DMS114 treated with DMSO at 0.1 percent for 48 hours (cell line): ENCODE measurements around the gene SPOPL.
"Not testable (repeated sequence)": the region's sequence is repeated elsewhere in the genome, so short reads cannot be mapped to it uniquely, and the experiment has no call there.

Experiments used
- DNase-seq: peaks from one replicate; lab custom pipeline; 2025; ENCODE audit not compliant: unreplicated experiment; lab: John Stamatoyannopoulos, UW

The SPOPL gene

DNA sequence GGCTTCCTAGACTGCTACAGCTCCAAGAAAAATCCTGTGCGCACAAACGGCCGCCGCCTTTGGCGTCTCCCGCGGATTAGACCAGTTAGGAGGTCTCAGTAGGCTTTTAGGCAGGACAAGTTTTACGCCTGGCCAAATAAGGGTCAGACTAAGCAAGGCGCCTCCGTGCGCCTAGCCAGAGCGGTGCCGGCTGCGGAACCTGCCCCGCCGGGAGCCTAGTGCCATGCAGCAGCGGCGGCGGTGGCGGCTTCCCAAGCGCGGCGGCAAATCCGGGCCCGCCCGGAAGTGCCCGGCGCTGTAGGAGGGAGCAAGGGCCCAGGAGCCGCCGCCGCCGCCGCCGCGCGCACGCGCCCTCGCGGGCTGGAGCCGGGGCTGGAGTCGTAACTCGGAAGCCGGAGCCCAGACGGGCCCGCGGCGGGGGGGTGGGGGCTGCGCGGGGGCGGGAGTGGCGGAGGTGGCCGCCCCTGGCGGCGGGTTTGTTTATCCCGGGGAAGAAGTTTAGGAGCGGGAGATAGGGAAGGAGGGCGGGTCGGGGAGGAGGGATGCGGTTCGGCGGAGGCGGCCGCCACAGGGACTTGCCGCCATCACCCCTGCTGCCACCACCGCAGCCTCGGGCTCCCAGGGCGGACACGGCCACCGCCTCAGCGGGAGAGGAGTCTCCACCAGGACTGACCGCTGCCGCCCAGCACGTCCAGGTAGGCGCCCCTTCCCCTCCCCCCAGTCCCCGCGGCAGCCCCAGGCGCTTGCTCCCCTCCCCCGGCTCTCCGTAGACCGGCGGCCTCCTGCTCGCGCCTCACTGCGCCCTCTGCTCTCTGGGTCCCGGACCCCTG, at the start of gene SPOPL:
Gene SPOPL (plus strand): TSS at position 346 of the 830 bp plus-strand sequence. CDS start 48,447 bp downstream, outside the sequence.
- DNase-seq: peak; percentile 49

GRCh38 chr2:138452324-138452723, 49.2 kb upstream of the SPOPL start:
- DNase-seq: no peak

- DNase-seq: no peak
Measured at GRCh38 chr2:138453815-138454214, 47.8 kb upstream of the SPOPL start.

DNA sequence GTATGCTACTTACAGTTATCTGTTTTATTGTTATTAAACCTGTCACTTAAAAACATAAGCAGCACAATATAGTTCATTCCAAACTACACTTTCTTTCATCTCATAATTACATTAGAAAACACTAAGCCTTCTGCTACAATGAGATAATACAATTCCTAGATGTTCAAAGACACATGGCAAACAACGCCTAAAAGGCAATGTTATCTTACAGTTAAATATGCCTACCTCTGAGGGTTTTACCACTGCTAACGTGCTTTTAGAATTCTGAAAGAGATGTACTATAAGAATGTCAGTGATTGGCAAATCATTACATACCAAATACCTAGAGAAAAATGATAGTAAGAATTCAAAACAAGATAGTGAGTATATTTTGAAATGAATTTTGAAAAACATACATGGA, 46.8 kb upstream of the SPOPL start:
- no peak for DNase-seq

GRCh38 chr2:138455275-138455674, 46.3 kb upstream of the SPOPL start:
- DNase-seq: no peak

DNA sequence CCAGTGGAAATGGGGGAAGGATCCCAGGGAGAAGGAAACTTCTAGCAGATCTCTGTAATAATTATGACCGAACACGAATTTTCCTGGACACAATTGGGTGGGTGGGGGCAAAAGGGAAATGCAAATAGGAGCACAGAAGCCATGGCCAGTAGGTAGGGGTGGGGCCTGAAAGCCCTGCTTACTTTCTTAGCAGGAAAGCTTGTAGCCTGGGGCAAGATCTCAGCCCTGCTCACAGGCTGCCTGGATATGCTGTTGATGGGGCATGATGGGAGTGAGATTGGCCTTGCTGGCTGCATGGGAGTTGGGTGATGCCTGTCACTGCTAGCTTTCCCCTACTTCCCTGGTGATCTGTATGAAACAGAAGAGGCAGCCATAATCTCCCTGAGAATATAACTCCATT, 45.9 kb upstream of the SPOPL start:
- DNase-seq: no peak

DNA sequence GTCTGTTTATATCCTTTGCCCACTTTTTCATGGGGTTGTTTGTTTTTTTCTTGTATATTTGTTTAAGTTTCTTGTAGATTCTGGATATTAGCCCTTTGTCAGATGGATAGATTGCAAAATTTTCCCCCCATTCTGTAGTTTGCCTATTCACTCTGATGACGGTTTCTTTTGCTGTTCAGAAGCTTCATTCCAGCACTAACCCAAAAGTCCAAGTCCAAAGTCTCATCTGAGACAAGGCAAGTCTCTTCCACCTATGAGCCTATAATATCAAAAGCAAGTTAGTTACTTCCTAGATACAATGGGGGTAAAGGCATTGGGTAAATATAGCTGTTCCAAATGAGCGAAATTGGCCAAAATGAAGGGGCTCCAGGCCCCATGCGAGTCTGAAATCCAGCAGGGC, 38.9 kb upstream of the SPOPL start:
- DNase-seq: not testable (repeated sequence)

DNA sequence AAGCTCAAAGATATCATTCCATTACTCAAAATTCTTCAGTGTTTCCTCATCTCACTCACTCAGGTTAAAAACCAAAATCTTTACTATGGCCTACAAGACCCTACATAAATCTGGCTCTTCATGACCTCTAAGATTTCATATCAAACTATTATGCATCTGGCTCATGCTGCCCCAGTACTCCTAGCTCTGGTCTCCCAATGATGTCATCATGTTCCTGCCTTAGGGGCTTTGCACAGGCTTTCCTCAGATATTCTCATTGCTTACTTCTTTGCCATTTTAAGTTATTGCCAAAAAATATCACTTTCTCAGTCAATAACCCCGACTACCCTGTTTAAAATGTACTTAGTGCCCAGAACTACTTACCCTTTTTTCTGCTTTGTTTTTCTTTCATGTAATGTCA, 33.0 kb upstream of the SPOPL start:
- no peak for DNase-seq

DNA sequence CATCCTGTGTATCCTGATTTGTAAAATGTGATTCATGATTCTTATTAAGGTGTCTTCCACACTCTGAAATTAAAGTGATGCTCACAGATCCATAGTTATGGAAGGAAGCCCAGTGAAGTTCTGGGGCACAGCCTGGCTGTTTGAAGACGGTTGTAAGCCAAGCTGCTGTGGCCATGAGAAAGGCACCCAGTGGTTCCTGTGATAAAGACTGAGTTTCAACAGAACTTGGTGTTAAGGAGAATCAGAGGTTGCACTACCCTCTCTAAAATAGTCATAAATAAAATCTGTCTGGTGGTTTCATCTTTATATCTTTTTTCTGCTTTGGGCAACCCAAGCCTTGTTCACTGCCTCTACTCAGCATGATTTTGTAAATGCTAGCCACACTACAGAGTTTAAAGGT, 32.2 kb upstream of the SPOPL start:
- no peak for DNase-seq

DNA sequence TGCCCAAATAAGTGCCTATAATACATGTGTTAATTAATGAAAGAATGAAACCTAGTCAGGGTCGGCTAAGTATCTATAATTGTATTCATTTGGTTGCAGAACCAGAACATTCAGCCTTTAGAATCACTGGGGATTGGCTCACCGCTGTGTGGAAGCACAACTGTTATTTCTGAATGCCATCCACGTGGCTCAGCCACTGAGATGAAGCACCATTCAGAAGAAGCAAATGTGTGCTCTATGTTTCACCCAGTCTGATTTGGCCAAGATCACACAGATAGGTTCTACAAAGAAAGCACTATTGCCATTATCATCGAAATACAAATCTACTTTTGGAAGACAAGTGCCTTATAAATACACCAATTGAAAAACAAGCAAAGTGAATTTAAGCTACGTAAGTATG, 30.6 kb upstream of the SPOPL start:
- DNase-seq: no peak

DNA sequence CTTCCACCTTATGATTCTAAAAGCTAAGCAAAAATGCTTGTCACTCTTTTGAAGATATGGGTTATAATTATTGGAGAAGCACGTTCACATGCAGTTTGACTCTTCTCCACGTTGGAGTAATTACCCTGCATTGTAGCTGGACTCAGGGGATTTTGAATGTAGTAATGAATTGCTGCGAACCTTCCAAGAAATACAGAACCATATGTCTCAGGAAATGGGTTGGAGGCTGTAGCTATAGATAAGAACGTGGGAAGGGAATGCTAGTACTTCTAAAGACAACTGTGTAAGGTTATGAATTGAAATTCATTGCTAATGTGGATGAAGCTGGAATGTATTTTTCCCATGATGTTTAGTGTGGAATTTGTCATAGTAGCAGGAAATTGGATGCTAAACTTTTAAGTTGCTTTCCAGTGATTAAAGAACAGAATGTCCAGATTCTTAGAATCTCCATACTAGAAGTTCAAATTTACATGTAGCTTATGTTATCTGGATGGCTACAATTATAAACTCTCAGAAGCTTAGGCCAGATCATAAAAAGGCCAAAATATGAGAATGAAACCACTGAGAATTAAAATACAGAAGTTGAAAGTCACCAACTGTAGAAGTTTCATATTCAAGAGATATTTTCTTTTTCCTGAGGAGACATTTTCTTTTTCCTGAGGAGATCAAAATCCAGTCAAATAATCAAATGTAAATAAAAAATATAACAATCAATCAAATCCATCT, 27.3 kb upstream of the SPOPL start:
- DNase-seq: no peak

- no peak for DNase-seq
Measured at GRCh38 chr2:138475277-138475776, 26.2 kb upstream of the SPOPL start.

GRCh38 chr2:138476186-138476585, 25.4 kb upstream of the SPOPL start:
- no peak for DNase-seq

DNA sequence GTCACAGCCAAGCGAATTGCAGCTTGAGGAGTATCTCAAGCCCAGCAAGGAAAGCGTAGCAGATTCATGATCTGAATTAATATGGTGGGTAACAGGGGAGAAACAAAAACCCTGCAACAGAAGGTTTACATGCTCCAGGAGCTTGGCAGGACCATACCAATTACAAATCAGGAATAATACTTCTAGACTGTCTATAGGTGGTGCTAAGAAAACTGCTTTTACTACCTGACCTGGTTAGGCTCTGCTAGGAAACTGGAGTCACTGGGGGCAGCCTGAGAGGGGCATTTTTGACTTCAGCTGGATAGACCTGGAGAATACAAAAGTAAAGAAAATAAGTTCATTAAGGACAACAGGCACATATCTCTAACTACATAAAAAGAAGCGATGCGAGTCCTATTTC, 24.6 kb upstream of the SPOPL start:
- no peak for DNase-seq

GRCh38 chr2:138482796-138483195, 18.8 kb upstream of the SPOPL start:
- DNase-seq: not testable (repeated sequence)

DNA sequence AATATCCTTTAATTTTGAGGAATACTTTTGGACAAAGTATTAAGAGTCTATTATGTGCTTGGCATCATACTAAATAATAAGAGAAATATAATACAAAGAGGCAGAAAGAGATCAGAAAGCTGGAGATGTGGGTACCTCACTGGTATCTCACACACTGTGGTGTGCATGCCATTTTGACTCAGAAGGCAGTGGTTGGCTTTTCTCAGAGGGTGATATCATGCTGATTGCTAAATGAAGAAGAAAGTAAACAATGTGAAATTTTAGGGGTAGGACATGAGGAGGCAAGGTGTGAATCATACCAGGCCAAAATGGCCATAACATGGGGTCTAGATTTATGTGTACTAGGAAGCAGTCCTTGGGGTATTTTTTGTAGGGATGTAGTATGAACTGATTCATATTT, 16.6 kb upstream of the SPOPL start:
- no peak for DNase-seq

GRCh38 chr2:138486363-138487198, 15.0 kb upstream of the SPOPL start:
- no peak for DNase-seq

DNA sequence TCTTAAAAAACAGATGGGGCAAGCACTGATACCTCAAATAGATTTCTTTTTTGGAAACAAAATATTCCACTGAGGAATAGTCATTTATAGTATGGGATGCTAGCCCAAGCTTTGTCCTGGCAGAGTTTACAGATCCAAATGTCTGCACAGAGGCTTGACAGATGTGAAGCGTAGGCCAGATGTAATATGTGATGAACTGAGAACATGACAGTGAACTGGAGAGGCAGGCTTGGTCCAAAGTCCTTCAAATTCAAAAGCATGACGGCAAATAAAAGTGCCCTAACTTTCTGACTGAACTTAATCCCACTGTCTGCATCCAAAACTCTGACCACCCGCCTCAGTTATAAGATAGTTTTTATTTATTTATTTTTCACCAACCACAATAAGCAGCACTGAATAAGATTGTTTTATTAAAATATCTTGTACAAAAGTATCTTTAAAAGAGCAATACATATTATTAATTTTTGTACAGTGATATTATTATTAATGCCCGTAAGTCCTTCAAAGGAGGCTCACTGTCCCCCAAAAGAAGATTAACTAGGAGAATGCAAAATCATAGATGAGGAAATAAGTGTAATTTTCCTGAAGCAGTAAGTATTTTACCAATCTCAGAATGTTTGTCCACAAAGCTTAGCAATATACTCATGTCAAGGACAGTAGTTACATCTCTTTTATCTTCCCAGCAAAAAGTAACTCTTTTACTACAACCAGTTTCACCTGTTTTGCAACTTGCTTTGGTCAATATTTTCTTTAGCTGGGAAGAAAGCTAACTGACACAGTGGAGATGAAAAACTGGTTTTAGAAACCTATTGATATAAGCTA, 10.7 kb upstream of the SPOPL start:
- DNase-seq: no peak

- no peak for DNase-seq
Measured at GRCh38 chr2:138491495-138491862, 10.1 kb upstream of the SPOPL start.

DNA sequence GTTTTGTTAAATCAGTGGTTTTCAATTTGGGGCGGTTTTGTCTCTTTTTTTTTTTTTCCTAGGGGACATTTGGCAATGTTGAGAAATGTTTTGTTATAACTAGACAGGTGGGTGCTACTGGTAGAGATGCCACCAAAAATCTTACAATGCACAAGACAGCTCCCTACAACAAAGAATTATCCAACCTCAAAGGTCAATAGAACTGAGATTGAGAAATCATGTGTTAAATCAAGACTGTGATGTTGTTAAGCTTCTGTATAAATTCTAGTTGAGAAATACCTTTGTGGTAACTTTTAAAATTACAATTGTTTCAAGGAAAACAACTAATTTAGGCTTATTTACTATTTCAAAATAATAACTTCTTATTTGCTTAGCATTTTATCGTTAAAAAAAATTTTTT, 9.4 kb upstream of the SPOPL start:
- DNase-seq: no peak

DNA sequence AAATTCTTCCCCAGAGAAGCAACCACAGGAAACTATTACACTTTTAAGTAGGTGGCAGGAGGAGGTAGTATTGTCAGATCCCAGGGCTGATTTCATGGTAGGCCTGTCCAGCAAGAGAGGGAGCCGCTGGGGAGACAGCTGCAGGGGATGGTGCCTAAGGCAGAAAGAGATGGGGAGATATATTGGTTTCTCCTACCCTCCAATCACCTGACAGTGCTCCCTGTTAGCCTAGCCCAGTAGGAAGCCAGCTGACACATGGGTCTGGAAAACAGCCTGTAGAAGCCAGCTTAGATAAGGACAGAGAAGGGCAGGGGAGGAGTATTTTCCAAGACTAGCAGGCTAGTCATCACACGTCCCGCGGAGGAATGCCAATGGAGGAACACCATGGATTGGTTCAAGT, 8.2 kb upstream of the SPOPL start:
- DNase-seq: no peak
